IMR-90 (cell line): ENCODE results near the gene ASTN2.

Source experiments
- MXI1 ChIP-seq: IDR thresholded peaks from 2 replicates; pipeline ENCODE4 v1.6.1; 2012; ENCODE audit warnings: low read depth, mild to moderate bottlenecking, low read length, moderate library complexity, borderline replicate concordance
- POLR2A ChIP-seq: IDR thresholded peaks from 2 replicates; pipeline ENCODE4 v1.6.1; 2012; ENCODE audit warnings: mild to moderate bottlenecking, low read depth, low read length
- RCOR1 ChIP-seq: IDR thresholded peaks from 2 replicates; pipeline ENCODE4 v1.6.1; 2012; ENCODE audit warnings: mild to moderate bottlenecking, low read length, improper control_type of control experiment; ENCODE audit not compliant: insufficient replicate concordance
- USF2 ChIP-seq: fragments of 150-350 bp; IDR thresholded peaks from 2 replicates; pipeline ENCODE4 v1.6.1; 2017; ENCODE audit warnings: mild to moderate bottlenecking, antibody characterized with exemption, low read length, low read depth
- TF ChIP-seq, protein P1 (sequence below): conservative IDR thresholded peaks from 2 replicates; pipeline ENCODE4 v1.5.1; 2012; ENCODE audit warnings: mild to moderate bottlenecking, low read depth, low read length, improper control_type of control experiment

DNA sequence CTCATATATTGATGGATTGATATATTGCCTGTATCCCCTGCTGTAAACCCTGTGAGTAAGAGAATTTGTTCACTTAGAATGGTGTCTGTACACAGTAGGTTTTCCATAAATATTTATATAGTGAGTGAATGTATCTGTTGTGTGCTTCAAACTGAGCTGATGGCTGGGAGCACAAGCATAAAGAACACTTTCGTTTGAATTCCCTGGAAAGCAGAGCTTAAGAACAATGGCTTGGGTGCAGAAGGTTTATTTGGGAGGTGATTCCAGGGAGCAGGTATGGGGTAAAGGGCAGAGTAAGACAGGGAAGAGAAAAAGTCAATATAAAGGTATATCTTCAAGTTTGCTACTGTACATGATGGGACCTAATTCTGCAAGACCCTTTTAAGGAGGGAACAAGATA is 918.7 kb downstream of the ASTN2 start:
- TF ChIP-seq, protein P1, sequence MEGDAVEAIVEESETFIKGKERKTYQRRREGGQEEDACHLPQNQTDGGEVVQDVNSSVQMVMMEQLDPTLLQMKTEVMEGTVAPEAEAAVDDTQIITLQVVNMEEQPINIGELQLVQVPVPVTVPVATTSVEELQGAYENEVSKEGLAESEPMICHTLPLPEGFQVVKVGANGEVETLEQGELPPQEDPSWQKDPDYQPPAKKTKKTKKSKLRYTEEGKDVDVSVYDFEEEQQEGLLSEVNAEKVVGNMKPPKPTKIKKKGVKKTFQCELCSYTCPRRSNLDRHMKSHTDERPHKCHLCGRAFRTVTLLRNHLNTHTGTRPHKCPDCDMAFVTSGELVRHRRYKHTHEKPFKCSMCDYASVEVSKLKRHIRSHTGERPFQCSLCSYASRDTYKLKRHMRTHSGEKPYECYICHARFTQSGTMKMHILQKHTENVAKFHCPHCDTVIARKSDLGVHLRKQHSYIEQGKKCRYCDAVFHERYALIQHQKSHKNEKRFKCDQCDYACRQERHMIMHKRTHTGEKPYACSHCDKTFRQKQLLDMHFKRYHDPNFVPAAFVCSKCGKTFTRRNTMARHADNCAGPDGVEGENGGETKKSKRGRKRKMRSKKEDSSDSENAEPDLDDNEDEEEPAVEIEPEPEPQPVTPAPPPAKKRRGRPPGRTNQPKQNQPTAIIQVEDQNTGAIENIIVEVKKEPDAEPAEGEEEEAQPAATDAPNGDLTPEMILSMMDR = no peak
- TF ChIP-seq POLR2A (no peak), USF2 (no peak), MXI1 (no peak), RCOR1 (no peak)
